Suppressor macrophage (primary cell): ENCODE measurements around the gene LOXHD1.

Source experiments
- DNase-seq, 4 experiments: peaks; one replicate each; pipeline ENCODE4 v3.0.0-alpha.2; 2020 to 2022

Gene LOXHD1

GRCh38 chr18:46538376-46538775 is 118.6 kb downstream of the LOXHD1 start:
- no peak for DNase-seq

GRCh38 chr18:46536215-46536874 is 120.7 kb downstream of the LOXHD1 start:
- no peak for DNase-seq

- no peak for DNase-seq
These were observed 125.5 kb downstream of the LOXHD1 start for GRCh38 chr18:46531482-46531881.

- DNase-seq, result no peak
These were observed 129.0 kb downstream of the LOXHD1 start for GRCh38 chr18:46528037-46528436.

GRCh38 chr18:46519870-46520269 is 137.2 kb downstream of the LOXHD1 start:
- DNase-seq, result no peak

GRCh38 chr18:46518438-46518837 is 138.6 kb downstream of the LOXHD1 start:
- DNase-seq, result no peak

- no peak for DNase-seq
These were observed 140.5 kb downstream of the LOXHD1 start for GRCh38 chr18:46516555-46516954.

- no peak for DNase-seq
These were observed 146.6 kb downstream of the LOXHD1 start for GRCh38 chr18:46510386-46510785.

GRCh38 chr18:46509530-46509929 is 147.5 kb downstream of the LOXHD1 start:
- no peak for DNase-seq

- no peak for DNase-seq
These were observed 149.9 kb downstream of the LOXHD1 start for GRCh38 chr18:46506974-46507586.

- DNase-seq, result peak in 2 of 4 experiments; percentile 6 to 7
These were observed 154.6 kb downstream of the LOXHD1 start for GRCh38 chr18:46502444-46502843.

GRCh38 chr18:46497129-46497528 is 159.9 kb downstream of the LOXHD1 start:
- DNase-seq, result peak; percentile 37 to 68 (median 50)

GRCh38 chr18:46488471-46489213 is 168.4 kb downstream of the LOXHD1 start:
- no peak for DNase-seq

GRCh38 chr18:46485675-46486194 is 171.3 kb downstream of the LOXHD1 start:
- no peak for DNase-seq

- DNase-seq, result no peak
These were observed 172.0 kb downstream of the LOXHD1 start for GRCh38 chr18:46484971-46485370.

GRCh38 chr18:46482831-46483230 is 174.2 kb downstream of the LOXHD1 start:
- DNase-seq, result no peak

- DNase-seq, result no peak
These were observed 175.2 kb downstream of the LOXHD1 start for GRCh38 chr18:46481847-46482245.

GRCh38 chr18:46481048-46481846 is 175.8 kb downstream of the LOXHD1 start:
- peak; percentile 46 to 64 (median 54) for DNase-seq

GRCh38 chr18:46480226-46480625 is 176.8 kb downstream of the LOXHD1 start:
- DNase-seq, result no peak

- no peak for DNase-seq
These were observed 178.2 kb downstream of the LOXHD1 start for GRCh38 chr18:46478796-46479195.

- DNase-seq, result no peak
These were observed 179.5 kb downstream of the LOXHD1 start for GRCh38 chr18:46477425-46478011.

- no peak for DNase-seq
These were observed 181.6 kb downstream of the LOXHD1 start for GRCh38 chr18:46475390-46475752.
